H1 (cell line): Measurements from ENCODE around the gene ANXA4.

Experiments used
- ASH2L ChIP-seq: fragments of 200-600, 300-600 bp; sonication (generic); IDR thresholded peaks from one replicate; pipeline ENCODE4 v1.7.1; 2017; ENCODE audit warnings: low read length
- CEBPB ChIP-seq: IDR thresholded peaks from 2 replicates; pipeline ENCODE4 v1.6.1; 2012; ENCODE audit warnings: low read depth, low read length
- EP300 ChIP-seq, 2 experiments: IDR thresholded peaks; 1 replicate in 1 of 2; 2 replicates in 1 of 2; pipeline ENCODE4 v1.6.1; 2011 to 2012; ENCODE audit warnings: low read depth in 2 of 2, low read length in 2 of 2, mild to moderate bottlenecking in 2 of 2, borderline replicate concordance in 1 of 2, inconsistent platforms in 1 of 2, moderate library complexity in 1 of 2
- EZH2 ChIP-seq: fragments of 200-600 bp; sonication (generic); IDR thresholded peaks from 2 replicates; pipeline ENCODE4 v1.7.1; 2012; ENCODE audit warnings: low read depth, mild to moderate bottlenecking, moderate library complexity, low read length, inconsistent platforms; ENCODE audit not compliant: severe bottlenecking
- KDM1A ChIP-seq: fragments of 200-600, 300-600 bp; sonication (generic); IDR thresholded peaks from 2 replicates; pipeline ENCODE4 v1.7.1; 2016; ENCODE audit warnings: mild to moderate bottlenecking, low read length, borderline replicate concordance
- KDM5A ChIP-seq: fragments of 200-600 bp; IDR thresholded peaks from 2 replicates; pipeline ENCODE4 v1.7.1; 2012; ENCODE audit warnings: mild to moderate bottlenecking, low read length, inconsistent platforms, mixed read lengths
- MAFK ChIP-seq: IDR thresholded peaks from 2 replicates; pipeline ENCODE4 v1.6.1; 2012; ENCODE audit warnings: low read depth, mild to moderate bottlenecking, improper control_type of control experiment, low read length
- SP4 ChIP-seq: IDR thresholded peaks from 2 replicates; pipeline ENCODE4 v1.6.1; 2012; ENCODE audit warnings: low read length, inconsistent platforms
- TF ChIP-seq, protein P1 (sequence below), 3 experiments: IDR thresholded peaks; 1 replicate in 2 of 3; 2 replicates in 1 of 3; pipeline versions ENCODE4 v1.5.1 to v1.6.1; 2011; ENCODE audit warnings: low read length in 3 of 3, mild to moderate bottlenecking in 3 of 3, inconsistent platforms in 2 of 3, low read depth in 1 of 3, moderate library complexity in 1 of 3; ENCODE audit not compliant: insufficient read depth in 1 of 3; ENCODE audit errors: control extremely low read depth in 1 of 3
- TF ChIP-seq, protein P2 (sequence below): IDR thresholded peaks from 2 replicates; pipeline ENCODE4 v1.6.1; 2011; ENCODE audit warnings: low read length, improper control_type of control experiment

DNA sequence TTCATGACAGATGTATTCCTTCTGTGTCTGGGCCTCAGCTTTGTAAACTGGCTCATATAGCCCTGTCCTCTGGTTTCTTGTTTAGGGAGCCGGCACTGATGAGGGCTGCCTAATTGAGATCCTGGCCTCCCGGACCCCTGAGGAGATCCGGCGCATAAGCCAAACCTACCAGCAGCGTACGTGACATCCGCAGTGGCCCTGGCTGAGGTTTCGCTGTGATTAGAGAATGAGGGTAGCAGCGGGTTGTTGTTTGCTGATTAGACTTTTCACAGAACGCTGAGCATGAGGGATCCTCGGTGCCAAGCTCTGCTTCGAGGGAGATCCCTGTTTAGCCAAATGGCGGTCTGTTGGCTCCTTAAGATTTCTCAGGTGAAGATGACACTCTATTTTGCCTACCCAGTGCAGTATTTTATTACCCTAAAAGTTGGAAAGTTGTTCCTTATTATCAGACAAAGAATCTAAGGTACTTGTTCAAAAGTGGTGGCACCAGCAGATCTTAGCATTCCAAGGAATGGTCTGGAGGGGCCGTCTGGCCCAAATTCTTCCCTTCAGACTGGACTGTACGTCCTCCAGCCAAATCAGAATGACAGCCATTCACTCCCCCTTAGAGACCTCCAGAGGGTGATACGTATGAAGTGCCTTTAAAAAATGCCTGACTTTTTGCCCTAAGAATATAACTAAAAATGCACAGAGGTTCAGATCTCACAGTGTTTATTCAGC lies 66.0 kb downstream of the ANXA4 start:
- no peak for TF ChIP-seq MAFK
- TF ChIP-seq SP4, result no peak
- TF ChIP-seq CEBPB, result no peak
- TF ChIP-seq EP300 (IDR thresholded peaks at IDR 0.05; ENCODE audit: borderline replicate concordance in 1 of 2, low read depth in 2 of 2, low read length in 2 of 2), result no peak
- no peak for TF ChIP-seq KDM1A
- no peak for TF ChIP-seq ASH2L
- no peak for TF ChIP-seq EZH2
- no peak for TF ChIP-seq KDM5A
- TF ChIP-seq, protein P1, sequence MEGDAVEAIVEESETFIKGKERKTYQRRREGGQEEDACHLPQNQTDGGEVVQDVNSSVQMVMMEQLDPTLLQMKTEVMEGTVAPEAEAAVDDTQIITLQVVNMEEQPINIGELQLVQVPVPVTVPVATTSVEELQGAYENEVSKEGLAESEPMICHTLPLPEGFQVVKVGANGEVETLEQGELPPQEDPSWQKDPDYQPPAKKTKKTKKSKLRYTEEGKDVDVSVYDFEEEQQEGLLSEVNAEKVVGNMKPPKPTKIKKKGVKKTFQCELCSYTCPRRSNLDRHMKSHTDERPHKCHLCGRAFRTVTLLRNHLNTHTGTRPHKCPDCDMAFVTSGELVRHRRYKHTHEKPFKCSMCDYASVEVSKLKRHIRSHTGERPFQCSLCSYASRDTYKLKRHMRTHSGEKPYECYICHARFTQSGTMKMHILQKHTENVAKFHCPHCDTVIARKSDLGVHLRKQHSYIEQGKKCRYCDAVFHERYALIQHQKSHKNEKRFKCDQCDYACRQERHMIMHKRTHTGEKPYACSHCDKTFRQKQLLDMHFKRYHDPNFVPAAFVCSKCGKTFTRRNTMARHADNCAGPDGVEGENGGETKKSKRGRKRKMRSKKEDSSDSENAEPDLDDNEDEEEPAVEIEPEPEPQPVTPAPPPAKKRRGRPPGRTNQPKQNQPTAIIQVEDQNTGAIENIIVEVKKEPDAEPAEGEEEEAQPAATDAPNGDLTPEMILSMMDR (IDR thresholded peaks at IDR 0.05; ENCODE audit: control extremely low read depth in 1 of 3, insufficient read depth in 1 of 3, low read depth in 1 of 3, low read length in 3 of 3), result no peak
- TF ChIP-seq, protein P2, sequence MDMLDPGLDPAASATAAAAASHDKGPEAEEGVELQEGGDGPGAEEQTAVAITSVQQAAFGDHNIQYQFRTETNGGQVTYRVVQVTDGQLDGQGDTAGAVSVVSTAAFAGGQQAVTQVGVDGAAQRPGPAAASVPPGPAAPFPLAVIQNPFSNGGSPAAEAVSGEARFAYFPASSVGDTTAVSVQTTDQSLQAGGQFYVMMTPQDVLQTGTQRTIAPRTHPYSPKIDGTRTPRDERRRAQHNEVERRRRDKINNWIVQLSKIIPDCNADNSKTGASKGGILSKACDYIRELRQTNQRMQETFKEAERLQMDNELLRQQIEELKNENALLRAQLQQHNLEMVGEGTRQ, result no peak
